K562 (cell line): ENCODE measurements around the gene NPAS3.

Experiments
- JUNB ChIP-seq: fragments of 450-650 bp; formaldehyde crosslinking; conservative IDR thresholded peaks from 2 replicates; pipeline ENCODE4 v1.4.0; 2020; ENCODE audit warnings: mild to moderate bottlenecking
- KDM1A ChIP-seq, 2 experiments: fragments of 450-650 bp; IDR thresholded peaks; 2 replicates each; pipeline ENCODE4 v1.6.1; 2016; ENCODE audit warnings: mild to moderate bottlenecking in 2 of 2
- SRSF1 ChIP-seq: fragments of 200-400 bp; formaldehyde crosslinking; IDR thresholded peaks from 2 replicates; pipeline ENCODE4 v1.6.1; 2017; ENCODE audit warnings: mild to moderate bottlenecking, low read depth, low read length, moderate library complexity
- TARDBP ChIP-seq: fragments of 450-650 bp; IDR thresholded peaks from 2 replicates; pipeline ENCODE4 v1.6.1; 2016
- ZBTB40 ChIP-seq, 2 experiments: fragments of 450-650 bp in 1 of 2; sonication (generic) in 1 of 2; formaldehyde crosslinking in 1 of 2; IDR thresholded peaks; 2 replicates each; pipeline versions ENCODE4 v1.7.1 to v1.9.0; 2016 to 2022; ENCODE audit warnings: inconsistent platforms in 1 of 2, mild to moderate bottlenecking in 1 of 2, missing genetic modification reagents in 1 of 2
- ZC3H8 ChIP-seq: fragments of 450-650 bp; IDR thresholded peaks from 2 replicates; pipeline ENCODE4 v1.6.1; 2017
- ZNF583 ChIP-seq: fragments of 250-450 bp; sonication (Bioruptor Pico); IDR thresholded peaks from 2 replicates; pipeline ENCODE4 v1.4.0; 2020
- TF ChIP-seq, protein P1 (sequence below): sonication (generic); formaldehyde crosslinking; IDR thresholded peaks from 2 replicates; pipeline ENCODE4 v1.8.0; 2023; ENCODE audit warnings: mild to moderate bottlenecking, missing genetic modification reagents

DNA sequence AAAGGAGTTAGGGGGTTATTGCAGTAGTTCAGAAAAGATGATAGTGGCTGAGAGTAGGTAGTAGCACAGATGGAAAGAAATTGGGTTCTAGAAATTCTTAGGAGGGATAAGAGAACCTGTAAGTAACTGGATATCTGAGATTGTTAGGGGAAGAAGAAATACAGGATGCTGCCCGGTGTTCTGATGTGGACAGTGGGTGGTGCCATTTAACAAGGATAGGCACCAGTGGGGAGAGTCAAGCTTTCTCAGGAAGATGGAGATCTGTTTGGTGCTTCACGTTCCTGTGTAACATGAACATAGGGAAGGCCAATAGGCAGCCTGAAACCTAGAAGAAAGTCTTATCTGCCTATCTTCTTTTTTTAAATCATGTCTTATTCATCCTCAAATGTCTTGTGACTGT lies 245.9 kb downstream of the NPAS3 start:
- TF ChIP-seq KDM1A (IDR thresholded peaks at IDR 0.05) (no peak), ZC3H8 (no peak), TARDBP (no peak), JUNB (CRISPR knock-in tag) (no peak), SRSF1 (no peak), ZNF583 (CRISPR knock-in tag) (no peak), ZBTB40 (IDR thresholded peaks at IDR 0.05) (no peak), ZBTB40 (CRISPR knock-in tag; IDR thresholded peaks at IDR 0.05) (no peak)
- TF ChIP-seq, protein P1, sequence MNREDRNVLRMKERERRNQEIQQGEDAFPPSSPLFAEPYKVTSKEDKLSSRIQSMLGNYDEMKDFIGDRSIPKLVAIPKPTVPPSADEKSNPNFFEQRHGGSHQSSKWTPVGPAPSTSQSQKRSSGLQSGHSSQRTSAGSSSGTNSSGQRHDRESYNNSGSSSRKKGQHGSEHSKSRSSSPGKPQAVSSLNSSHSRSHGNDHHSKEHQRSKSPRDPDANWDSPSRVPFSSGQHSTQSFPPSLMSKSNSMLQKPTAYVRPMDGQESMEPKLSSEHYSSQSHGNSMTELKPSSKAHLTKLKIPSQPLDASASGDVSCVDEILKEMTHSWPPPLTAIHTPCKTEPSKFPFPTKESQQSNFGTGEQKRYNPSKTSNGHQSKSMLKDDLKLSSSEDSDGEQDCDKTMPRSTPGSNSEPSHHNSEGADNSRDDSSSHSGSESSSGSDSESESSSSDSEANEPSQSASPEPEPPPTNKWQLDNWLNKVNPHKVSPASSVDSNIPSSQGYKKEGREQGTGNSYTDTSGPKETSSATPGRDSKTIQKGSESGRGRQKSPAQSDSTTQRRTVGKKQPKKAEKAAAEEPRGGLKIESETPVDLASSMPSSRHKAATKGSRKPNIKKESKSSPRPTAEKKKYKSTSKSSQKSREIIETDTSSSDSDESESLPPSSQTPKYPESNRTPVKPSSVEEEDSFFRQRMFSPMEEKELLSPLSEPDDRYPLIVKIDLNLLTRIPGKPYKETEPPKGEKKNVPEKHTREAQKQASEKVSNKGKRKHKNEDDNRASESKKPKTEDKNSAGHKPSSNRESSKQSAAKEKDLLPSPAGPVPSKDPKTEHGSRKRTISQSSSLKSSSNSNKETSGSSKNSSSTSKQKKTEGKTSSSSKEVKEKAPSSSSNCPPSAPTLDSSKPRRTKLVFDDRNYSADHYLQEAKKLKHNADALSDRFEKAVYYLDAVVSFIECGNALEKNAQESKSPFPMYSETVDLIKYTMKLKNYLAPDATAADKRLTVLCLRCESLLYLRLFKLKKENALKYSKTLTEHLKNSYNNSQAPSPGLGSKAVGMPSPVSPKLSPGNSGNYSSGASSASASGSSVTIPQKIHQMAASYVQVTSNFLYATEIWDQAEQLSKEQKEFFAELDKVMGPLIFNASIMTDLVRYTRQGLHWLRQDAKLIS, result no peak
